ENCODE results near the gene TPM4.
A peak's percentile ranks its signal among the peaks of the same experiment; 100 is the strongest.

The TPM4 gene

DNA sequence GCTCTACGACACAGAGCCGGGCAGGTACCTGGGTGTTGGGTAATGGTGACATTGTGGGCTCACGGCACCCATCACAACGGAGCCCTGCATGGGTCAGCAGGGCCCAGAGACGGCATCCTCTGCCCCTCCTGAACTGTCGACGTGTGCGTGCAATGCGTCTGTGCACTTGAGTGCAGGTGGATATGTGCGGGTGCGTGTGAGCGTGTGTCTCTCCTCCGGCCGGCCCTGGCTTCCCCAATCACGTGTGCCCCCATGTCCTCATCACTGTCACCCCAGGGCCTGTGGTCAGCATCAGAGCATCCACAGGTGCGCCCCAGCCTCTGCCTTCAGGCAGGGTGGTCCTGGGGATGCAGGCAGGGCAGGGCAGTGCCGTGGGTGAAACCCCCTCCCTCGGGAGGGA, 37.2 kb upstream of the TPM4 start:
- no peak for TF ChIP-seq FOXA1 (IDR thresholded peaks at IDR 0.05)
- TF ChIP-seq TARDBP (IDR thresholded peaks at IDR 0.05), result no peak
- TF ChIP-seq SUZ12 (IDR thresholded peaks at IDR 0.05), result no peak
- TF ChIP-seq SP1 (IDR thresholded peaks at IDR 0.05), result no peak
- TF ChIP-seq HDGF (IDR thresholded peaks at IDR 0.05; ENCODE audit: borderline replicate concordance), result no peak
- TF ChIP-seq, protein P1, sequence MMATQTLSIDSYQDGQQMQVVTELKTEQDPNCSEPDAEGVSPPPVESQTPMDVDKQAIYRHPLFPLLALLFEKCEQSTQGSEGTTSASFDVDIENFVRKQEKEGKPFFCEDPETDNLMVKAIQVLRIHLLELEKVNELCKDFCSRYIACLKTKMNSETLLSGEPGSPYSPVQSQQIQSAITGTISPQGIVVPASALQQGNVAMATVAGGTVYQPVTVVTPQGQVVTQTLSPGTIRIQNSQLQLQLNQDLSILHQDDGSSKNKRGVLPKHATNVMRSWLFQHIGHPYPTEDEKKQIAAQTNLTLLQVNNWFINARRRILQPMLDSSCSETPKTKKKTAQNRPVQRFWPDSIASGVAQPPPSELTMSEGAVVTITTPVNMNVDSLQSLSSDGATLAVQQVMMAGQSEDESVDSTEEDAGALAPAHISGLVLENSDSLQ (IDR thresholded peaks at IDR 0.05), result no peak
- TF ChIP-seq CTBP1 (IDR thresholded peaks at IDR 0.05; ENCODE audit: borderline replicate concordance), result no peak
- no peak for TF ChIP-seq ZNF384 (IDR thresholded peaks at IDR 0.05)
- no peak for TF ChIP-seq L3MBTL2 (conservative IDR thresholded peaks at IDR 0.05)
- no peak for TF ChIP-seq FOXM1 (IDR thresholded peaks at IDR 0.05; ENCODE audit: borderline replicate concordance)
- no peak for TF ChIP-seq NFRKB (IDR thresholded peaks at IDR 0.05)
- TF ChIP-seq BHLHE40 (IDR thresholded peaks at IDR 0.05; ENCODE audit: borderline replicate concordance), result no peak
- no peak for TF ChIP-seq FOXK2 (IDR thresholded peaks at IDR 0.05)
- TF ChIP-seq ELF4 (IDR thresholded peaks at IDR 0.05), result no peak
- TF ChIP-seq LEF1 (IDR thresholded peaks at IDR 0.05; ENCODE audit: borderline replicate concordance), result no peak
- TF ChIP-seq ARNT (IDR thresholded peaks at IDR 0.05), result no peak
- ChIA-PET CTCF (no interaction called here), POLR2A (no interaction called here)
- DNase-seq (ENCODE audit: extremely low spot score), result no peak

DNA sequence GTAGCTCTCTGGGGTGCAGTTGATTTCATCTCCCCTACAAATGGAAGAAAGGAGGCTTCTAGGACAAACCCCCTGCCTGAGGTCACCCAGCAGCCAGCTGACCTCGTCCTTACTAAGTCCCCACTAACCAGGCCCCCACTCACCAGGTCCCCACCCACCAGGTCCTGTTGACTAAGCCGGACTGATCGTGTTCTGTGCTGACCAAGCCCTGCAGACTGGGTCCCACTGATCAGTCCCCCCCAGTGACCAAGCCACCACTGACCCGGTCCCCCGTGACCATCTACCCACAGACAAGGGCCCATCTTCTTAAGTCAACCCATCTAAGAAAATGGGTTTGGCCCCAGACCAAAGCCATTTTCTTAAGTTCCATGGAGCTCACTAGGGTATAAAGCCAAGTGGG, 36.8 kb upstream of the TPM4 start:
- POLR2A ChIA-PET, result no interaction called here
- TF ChIP-seq NFRKB (IDR thresholded peaks at IDR 0.05) (no peak), LEF1 (IDR thresholded peaks at IDR 0.05; ENCODE audit: borderline replicate concordance) (no peak), TARDBP (IDR thresholded peaks at IDR 0.05) (no peak), SUZ12 (IDR thresholded peaks at IDR 0.05) (no peak), BHLHE40 (IDR thresholded peaks at IDR 0.05; ENCODE audit: borderline replicate concordance) (no peak), HDGF (IDR thresholded peaks at IDR 0.05; ENCODE audit: borderline replicate concordance) (no peak), FOXA1 (IDR thresholded peaks at IDR 0.05) (no peak)
- CTCF ChIA-PET, result no interaction called here
- no peak for DNase-seq (ENCODE audit: extremely low spot score)

GRCh38 chr19:16040642-16041041, 35.7 kb upstream of the TPM4 start:
- DNase-seq (ENCODE audit: extremely low spot score), result no peak
- CTCF ChIA-PET, result interaction anchor here (0.6 to 1.6 kb wide), 3 partner anchors 94 to 145 kb away, joined by 3 to 5 read pairs (median 3); partner anchors contain the start of gene FAM32A
- POLR2A ChIA-PET, result interaction anchor here (1.7 to 2.9 kb wide), 2 partner anchors 71 to 145 kb away, joined by 7 to 17 read pairs; partner anchors contain the start of genes FAM32A and RAB8A
- TF ChIP-seq ZNF384 (IDR thresholded peaks at IDR 0.05), result no peak
- no peak for TF ChIP-seq TARDBP (IDR thresholded peaks at IDR 0.05)
- no peak for TF ChIP-seq SUZ12 (IDR thresholded peaks at IDR 0.05)
- no peak for TF ChIP-seq FOXA1 (IDR thresholded peaks at IDR 0.05)
- no peak for TF ChIP-seq NFRKB (IDR thresholded peaks at IDR 0.05)
- no peak for TF ChIP-seq L3MBTL2 (conservative IDR thresholded peaks at IDR 0.05)
- TF ChIP-seq FOXK2 (IDR thresholded peaks at IDR 0.05), result no peak
- TF ChIP-seq BHLHE40 (IDR thresholded peaks at IDR 0.05; ENCODE audit: borderline replicate concordance), result no peak
- TF ChIP-seq SP1 (IDR thresholded peaks at IDR 0.05), result no peak
- no peak for TF ChIP-seq LEF1 (IDR thresholded peaks at IDR 0.05; ENCODE audit: borderline replicate concordance)
- no peak for TF ChIP-seq FOXM1 (IDR thresholded peaks at IDR 0.05; ENCODE audit: borderline replicate concordance)
- TF ChIP-seq, protein P1 (IDR thresholded peaks at IDR 0.05), result no peak
- TF ChIP-seq ELF4 (IDR thresholded peaks at IDR 0.05), result no peak
- no peak for TF ChIP-seq ARNT (IDR thresholded peaks at IDR 0.05)
- TF ChIP-seq HDGF (IDR thresholded peaks at IDR 0.05; ENCODE audit: borderline replicate concordance), result no peak
- TF ChIP-seq CTBP1 (IDR thresholded peaks at IDR 0.05; ENCODE audit: borderline replicate concordance), result no peak

- TF ChIP-seq ARNT (IDR thresholded peaks at IDR 0.05) (no peak), NFRKB (IDR thresholded peaks at IDR 0.05) (no peak), HDGF (IDR thresholded peaks at IDR 0.05; ENCODE audit: borderline replicate concordance) (no peak), ZNF384 (IDR thresholded peaks at IDR 0.05) (no peak), SUZ12 (IDR thresholded peaks at IDR 0.05) (no peak), CTBP1 (IDR thresholded peaks at IDR 0.05; ENCODE audit: borderline replicate concordance) (no peak), FOXK2 (IDR thresholded peaks at IDR 0.05) (no peak), BHLHE40 (IDR thresholded peaks at IDR 0.05; ENCODE audit: borderline replicate concordance) (no peak)
- TF ChIP-seq, protein P1 (IDR thresholded peaks at IDR 0.05), result no peak
Observed at GRCh38 chr19:16041299-16041990, 34.9 kb upstream of the TPM4 start.

GRCh38 chr19:16041991-16042386, 34.3 kb upstream of the TPM4 start:
- no peak for TF ChIP-seq HDGF (IDR thresholded peaks at IDR 0.05; ENCODE audit: borderline replicate concordance)
- CTCF ChIA-PET, result interaction anchor here (0.6 to 1.6 kb wide), 9 partner anchors 14 to 227 kb away, joined by 3 to 8 read pairs (median 5); partner anchors contain the start of gene FAM32A
- no peak for DNase-seq (ENCODE audit: extremely low spot score)
- POLR2A ChIA-PET, result interaction anchor here (0.8 to 2.9 kb wide), 3 partner anchors 33 to 144 kb away, joined by 3 to 17 read pairs (median 7); partner anchors contain the start of genes FAM32A and RAB8A

More at GRCh38 chr19:16041299-16041990, 34.9 kb upstream of the TPM4 start:
- peak; percentile 89 for DNase-seq (ENCODE audit: extremely low spot score)
- CTCF ChIA-PET, result interaction anchor here (0.6 to 1.6 kb wide), 10 partner anchors 14 to 227 kb away, joined by 3 to 8 read pairs (median 4); partner anchors contain the start of gene FAM32A
- POLR2A ChIA-PET, result interaction anchor here (0.8 to 2.9 kb wide), 3 partner anchors 33 to 144 kb away, joined by 3 to 17 read pairs (median 7); partner anchors contain the start of genes FAM32A and RAB8A

Data from HEK293T (cell line).